GM12874 (cell line): ENCODE measurements around the gene SHC4.

Experiments
- TF ChIP-seq, protein P1 (sequence below): IDR thresholded peaks from 2 replicates; pipeline ENCODE4 v1.5.1; 2011; ENCODE audit warnings: low read depth, mild to moderate bottlenecking, control low read depth, low read length, moderate library complexity; ENCODE audit not compliant: insufficient read depth

SHC4 gene

DNA sequence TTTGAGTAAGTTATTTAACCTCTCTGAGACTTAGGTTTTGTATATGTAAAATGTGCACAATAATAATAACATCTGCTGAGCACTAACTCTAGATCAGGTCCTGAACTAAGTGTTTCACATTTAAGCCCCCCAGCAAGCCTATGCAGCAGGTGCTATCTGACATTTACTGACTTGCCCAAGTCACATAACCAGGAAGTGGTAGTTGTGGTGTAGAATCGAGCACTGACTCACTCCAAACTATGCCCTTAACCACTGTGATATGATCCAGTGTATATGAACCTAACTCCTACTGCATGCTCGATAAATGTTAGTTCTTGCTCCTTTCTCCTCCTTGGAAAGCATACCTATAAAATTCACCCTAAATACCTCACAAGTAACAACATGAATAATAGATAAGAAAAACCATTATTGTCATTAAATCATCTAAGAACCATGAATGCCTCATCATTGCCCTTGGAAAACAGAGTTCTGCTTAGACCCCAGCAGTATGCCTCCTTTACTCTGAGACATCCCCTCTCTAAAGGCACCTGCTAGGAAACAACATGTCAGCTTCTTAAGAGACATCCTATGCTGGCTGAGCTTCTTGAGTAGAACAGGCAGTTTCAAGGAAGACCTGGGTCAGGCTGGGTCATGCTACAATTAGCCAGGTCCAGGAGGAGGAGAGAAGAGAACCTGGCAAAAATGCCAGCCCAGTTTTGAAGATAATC, 3.0 kb upstream of the SHC4 start:
- TF ChIP-seq, protein P1, sequence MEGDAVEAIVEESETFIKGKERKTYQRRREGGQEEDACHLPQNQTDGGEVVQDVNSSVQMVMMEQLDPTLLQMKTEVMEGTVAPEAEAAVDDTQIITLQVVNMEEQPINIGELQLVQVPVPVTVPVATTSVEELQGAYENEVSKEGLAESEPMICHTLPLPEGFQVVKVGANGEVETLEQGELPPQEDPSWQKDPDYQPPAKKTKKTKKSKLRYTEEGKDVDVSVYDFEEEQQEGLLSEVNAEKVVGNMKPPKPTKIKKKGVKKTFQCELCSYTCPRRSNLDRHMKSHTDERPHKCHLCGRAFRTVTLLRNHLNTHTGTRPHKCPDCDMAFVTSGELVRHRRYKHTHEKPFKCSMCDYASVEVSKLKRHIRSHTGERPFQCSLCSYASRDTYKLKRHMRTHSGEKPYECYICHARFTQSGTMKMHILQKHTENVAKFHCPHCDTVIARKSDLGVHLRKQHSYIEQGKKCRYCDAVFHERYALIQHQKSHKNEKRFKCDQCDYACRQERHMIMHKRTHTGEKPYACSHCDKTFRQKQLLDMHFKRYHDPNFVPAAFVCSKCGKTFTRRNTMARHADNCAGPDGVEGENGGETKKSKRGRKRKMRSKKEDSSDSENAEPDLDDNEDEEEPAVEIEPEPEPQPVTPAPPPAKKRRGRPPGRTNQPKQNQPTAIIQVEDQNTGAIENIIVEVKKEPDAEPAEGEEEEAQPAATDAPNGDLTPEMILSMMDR = no peak

- TF ChIP-seq, protein P1 = peak; percentile 13; the same call in 1 of the 2 replicates
These were observed 2.3 kb upstream of the SHC4 start for GRCh38 chr15:48965972-48966371.

GRCh38 chr15:48964898-48965297, 1.2 kb upstream of the SHC4 start:
- TF ChIP-seq, protein P1 = no peak

DNA sequence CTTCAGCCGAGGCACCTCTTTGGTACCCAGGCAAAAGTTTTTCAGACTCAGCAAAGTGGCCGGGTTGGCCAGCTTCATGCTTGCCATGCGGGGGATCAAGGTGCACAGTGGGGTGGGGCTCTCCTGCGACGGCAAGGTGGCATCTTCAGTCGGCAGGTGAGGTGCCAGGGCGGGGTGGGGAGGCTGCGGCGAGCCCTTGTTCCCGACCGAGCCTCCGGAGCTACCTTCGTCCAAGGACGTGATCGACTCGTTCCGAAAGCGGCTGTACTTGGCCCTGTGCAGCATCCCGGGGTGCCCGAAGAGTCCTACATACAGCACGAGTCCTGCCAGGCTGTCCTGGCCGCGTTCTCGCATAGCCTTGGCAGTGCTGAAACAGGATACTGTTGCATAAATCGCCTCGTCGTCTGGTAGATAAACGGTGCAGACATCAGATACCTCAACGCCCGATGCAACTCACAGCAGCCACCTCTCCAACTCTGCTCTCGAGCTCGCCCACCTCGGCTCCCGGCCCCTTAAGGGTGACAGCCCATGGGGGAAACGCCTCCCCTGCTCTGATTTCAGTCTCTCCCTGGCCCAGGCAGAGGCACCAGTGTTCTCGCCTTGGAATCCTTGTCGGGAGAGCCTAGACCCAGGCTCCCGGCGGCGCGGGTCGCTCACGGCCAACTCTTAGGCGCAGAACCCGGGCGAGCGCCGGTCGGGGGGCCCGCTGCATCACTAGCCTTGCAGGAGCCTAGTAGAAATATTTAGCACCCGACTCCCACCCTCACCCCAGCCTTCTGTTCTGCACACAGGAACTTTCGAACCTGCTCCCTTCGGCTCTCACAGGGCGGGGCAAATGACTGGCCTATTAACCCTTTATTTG, 826 bp downstream of the SHC4 start:
- TF ChIP-seq, protein P1 = no peak

- TF ChIP-seq, protein P1 = no peak
These were observed 7.8 kb downstream of the SHC4 start for GRCh38 chr15:48955967-48956366.

DNA sequence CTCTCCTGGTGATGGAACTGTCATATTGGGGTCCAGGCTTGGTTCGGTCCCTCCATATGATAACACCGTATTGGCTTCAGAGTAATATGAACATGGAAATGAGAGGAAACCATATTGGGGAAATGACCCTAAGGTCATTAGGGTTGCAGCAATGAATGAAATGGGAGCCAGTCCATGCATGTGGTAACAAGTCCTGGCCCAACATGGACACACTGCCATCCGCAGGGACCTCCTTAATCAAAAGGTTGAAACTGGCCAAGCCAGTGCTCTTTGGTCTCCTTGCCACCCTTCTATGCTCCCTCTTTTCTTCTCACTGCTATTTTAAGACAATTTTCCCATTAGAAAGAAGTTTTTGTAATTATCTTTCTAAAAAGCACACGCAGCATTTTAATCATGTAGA, 8.3 kb downstream of the SHC4 start:
- TF ChIP-seq, protein P1 = no peak

DNA sequence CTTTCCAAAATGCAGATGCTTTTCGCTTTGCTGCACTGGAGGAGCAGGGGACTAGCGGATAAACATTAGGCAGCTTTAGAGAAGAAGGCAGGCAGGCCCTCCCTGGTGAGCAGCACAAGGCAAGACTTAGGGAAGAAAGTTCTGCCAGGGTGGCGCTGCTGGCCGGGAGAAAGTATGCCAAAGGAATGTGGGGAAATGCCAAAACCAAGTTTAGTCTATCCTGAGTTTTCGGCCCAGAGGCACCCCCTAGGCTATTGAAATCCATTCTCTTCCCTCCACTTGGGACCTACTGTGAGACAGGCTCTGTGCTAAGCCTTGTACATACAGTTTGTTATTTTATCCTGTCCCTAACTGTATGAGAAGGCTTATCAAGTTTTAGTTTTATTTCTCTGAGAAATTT, 9.2 kb downstream of the SHC4 start:
- TF ChIP-seq, protein P1 = no peak
